ENCODE measurements around the gene DUSP28. TPM values are rescaled to one million over a fixed set of nuclear protein-coding genes. Genes with fewer than 3 reads are reported as not detected.
A peak's percentile ranks its signal among the peaks of the same experiment; 100 is the strongest.

DUSP28 gene
- total and polyA plus RNA-seq, 2 of the 13 experiments (the other 11 are each of a cell fraction or from before 2014, with no cell fraction given), result 5.2 to 8.6 TPM

DNA sequence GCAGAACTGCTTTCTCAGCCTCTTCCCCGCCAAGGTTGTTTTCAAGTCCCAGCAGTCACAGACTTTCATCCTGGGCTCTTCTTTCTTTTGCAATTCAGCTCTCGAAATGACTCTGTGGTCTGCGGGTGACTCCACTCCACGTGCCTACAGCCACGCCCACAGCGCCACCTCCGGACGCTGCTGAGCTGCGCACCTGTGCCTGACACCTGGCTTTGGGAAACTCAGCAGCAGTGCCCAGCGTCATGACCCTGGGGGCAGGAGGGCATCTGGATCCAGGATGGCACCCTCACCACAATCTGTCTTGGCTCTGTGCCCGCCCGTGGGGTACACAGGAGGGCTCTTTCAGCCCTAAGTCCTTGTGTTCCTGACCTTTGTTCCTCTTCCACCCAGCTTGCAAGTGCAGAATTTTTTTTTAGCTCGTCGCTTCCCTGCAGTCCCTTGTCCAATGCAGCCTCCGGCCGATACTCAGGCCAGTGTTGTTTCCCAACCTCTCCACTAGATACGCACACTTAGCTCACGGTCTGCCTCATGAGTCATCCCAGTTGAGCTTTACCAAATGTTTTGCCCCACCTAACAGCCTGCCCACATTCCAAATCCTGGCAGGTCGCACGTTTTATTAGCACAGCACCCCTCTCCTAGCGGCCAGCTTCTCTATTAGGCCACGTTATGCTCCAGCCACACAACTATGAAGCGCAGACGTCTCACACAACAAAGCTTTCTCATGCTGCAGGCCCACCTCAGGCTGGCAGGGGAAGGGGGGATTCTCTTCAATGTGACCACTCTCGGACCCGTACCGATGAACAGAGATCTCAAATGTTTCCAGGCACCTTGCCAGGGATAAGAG lies 19.8 kb downstream of the DUSP28 start (continued):
- TF ChIP-seq, protein P1, sequence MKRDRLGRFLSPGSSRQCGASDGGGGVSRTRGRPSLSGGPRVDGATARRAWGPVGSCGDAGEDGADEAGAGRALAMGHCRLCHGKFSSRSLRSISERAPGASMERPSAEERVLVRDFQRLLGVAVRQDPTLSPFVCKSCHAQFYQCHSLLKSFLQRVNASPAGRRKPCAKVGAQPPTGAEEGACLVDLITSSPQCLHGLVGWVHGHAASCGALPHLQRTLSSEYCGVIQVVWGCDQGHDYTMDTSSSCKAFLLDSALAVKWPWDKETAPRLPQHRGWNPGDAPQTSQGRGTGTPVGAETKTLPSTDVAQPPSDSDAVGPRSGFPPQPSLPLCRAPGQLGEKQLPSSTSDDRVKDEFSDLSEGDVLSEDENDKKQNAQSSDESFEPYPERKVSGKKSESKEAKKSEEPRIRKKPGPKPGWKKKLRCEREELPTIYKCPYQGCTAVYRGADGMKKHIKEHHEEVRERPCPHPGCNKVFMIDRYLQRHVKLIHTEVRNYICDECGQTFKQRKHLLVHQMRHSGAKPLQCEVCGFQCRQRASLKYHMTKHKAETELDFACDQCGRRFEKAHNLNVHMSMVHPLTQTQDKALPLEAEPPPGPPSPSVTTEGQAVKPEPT (CRISPR knock-in tag; IDR thresholded peaks at IDR 0.05; ENCODE audit: low read depth), result no peak
- TF ChIP-seq, protein P2, sequence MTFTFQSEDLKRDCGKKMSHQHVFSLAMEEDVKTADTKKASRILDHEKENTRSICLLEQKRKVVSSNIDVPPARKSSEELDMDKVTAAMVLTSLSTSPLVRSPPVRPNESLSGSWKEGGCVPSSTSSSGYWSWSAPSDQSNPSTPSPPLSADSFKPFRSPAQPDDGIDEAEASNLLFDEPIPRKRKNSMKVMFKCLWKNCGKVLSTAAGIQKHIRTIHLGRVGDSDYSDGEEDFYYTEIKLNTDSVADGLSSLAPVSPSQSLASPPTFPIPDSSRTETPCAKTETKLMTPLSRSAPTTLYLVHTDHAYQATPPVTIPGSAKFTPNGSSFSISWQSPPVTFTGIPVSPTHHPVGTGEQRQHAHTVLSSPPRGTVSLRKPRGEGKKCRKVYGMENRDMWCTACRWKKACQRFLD (CRISPR knock-in tag; IDR thresholded peaks at IDR 0.05; ENCODE audit: borderline replicate concordance), result no peak
- TF ChIP-seq SIX1 (CRISPR knock-in tag; IDR thresholded peaks at IDR 0.05; ENCODE audit: borderline replicate concordance), result 0 out of 2 replicates have a peak, but pooled peaks have one; percentile 9
- 0 out of 2 replicates have a peak, but pooled peaks have one; percentile 44 for TF ChIP-seq ZNF335 (CRISPR knock-in tag; IDR thresholded peaks at IDR 0.05)
- peak; percentile 14; the same call in 1 of the 2 replicates for TF ChIP-seq ETV5 (CRISPR knock-in tag; IDR thresholded peaks at IDR 0.05; ENCODE audit: borderline replicate concordance)
- TF ChIP-seq ZNF414 (CRISPR knock-in tag; IDR thresholded peaks at IDR 0.05), result no peak
- TF ChIP-seq ZNF292 (CRISPR knock-in tag; IDR thresholded peaks at IDR 0.05; ENCODE audit: borderline replicate concordance, low read depth), result peak; percentile 41; the same call in 1 of the 2 replicates
- TF ChIP-seq HNRNPL (IDR thresholded peaks at IDR 0.05; ENCODE audit: low read depth, low read length), result peak; percentile 100
- no peak for TF ChIP-seq FOXA1 (IDR thresholded peaks at IDR 0.05)
- TF ChIP-seq FOXA1 (CRISPR knock-in tag; IDR thresholded peaks at IDR 0.05), result 0 out of 2 replicates have a peak, but pooled peaks have one; percentile 53
- peak; percentile 72 for TF ChIP-seq DMAP1 (CRISPR knock-in tag; IDR thresholded peaks at IDR 0.05)
- TF ChIP-seq, protein P3, sequence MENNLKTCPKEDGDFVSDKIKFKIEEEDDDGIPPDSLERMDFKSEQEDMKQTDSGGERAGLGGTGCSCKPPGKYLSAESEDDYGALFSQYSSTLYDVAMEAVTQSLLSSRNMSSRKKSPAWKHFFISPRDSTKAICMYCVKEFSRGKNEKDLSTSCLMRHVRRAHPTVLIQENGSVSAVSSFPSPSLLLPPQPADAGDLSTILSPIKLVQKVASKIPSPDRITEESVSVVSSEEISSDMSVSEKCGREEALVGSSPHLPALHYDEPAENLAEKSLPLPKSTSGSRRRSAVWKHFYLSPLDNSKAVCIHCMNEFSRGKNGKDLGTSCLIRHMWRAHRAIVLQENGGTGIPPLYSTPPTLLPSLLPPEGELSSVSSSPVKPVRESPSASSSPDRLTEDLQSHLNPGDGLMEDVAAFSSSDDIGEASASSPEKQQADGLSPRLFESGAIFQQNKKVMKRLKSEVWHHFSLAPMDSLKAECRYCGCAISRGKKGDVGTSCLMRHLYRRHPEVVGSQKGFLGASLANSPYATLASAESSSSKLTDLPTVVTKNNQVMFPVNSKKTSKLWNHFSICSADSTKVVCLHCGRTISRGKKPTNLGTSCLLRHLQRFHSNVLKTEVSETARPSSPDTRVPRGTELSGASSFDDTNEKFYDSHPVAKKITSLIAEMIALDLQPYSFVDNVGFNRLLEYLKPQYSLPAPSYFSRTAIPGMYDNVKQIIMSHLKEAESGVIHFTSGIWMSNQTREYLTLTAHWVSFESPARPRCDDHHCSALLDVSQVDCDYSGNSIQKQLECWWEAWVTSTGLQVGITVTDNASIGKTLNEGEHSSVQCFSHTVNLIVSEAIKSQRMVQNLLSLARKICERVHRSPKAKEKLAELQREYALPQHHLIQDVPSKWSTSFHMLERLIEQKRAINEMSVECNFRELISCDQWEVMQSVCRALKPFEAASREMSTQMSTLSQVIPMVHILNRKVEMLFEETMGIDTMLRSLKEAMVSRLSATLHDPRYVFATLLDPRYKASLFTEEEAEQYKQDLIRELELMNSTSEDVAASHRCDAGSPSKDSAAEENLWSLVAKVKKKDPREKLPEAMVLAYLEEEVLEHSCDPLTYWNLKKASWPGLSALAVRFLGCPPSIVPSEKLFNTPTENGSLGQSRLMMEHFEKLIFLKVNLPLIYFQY (CRISPR knock-in tag; IDR thresholded peaks at IDR 0.05; ENCODE audit: borderline replicate concordance), result peak; percentile 69; the same call in 1 of the 2 replicates
- peak; percentile 19 for TF ChIP-seq PHF5A (CRISPR knock-in tag; IDR thresholded peaks at IDR 0.05; ENCODE audit: low read depth, unreplicated experiment)
- TF ChIP-seq ZNF34 (CRISPR knock-in tag; IDR thresholded peaks at IDR 0.05; ENCODE audit: borderline replicate concordance), result no peak
- TF ChIP-seq, protein P4, sequence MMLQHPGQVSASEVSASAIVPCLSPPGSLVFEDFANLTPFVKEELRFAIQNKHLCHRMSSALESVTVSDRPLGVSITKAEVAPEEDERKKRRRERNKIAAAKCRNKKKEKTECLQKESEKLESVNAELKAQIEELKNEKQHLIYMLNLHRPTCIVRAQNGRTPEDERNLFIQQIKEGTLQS (CRISPR knock-in tag; IDR thresholded peaks at IDR 0.05), result peak; percentile 76; the same call in 1 of the 2 replicates
- TF ChIP-seq MTF2 (CRISPR knock-in tag; IDR thresholded peaks at IDR 0.05; ENCODE audit: borderline replicate concordance), result peak; percentile 36; the same call in 1 of the 2 replicates
- no peak for TF ChIP-seq IKZF1 (IDR thresholded peaks at IDR 0.05)
- TF ChIP-seq, protein P5, sequence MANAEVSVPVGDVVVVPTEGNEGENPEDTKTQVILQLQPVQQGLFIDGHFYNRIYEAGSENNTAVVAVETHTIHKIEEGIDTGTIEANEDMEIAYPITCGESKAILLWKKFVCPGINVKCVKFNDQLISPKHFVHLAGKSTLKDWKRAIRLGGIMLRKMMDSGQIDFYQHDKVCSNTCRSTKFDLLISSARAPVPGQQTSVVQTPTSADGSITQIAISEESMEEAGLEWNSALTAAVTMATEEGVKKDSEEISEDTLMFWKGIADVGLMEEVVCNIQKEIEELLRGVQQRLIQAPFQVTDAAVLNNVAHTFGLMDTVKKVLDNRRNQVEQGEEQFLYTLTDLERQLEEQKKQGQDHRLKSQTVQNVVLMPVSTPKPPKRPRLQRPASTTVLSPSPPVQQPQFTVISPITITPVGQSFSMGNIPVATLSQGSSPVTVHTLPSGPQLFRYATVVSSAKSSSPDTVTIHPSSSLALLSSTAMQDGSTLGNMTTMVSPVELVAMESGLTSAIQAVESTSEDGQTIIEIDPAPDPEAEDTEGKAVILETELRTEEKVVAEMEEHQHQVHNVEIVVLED (CRISPR knock-in tag; IDR thresholded peaks at IDR 0.05; ENCODE audit: borderline replicate concordance), result peak; percentile 50; the same call in 1 of the 2 replicates
- TF ChIP-seq ZNF850 (CRISPR knock-in tag; conservative IDR thresholded peaks at IDR 0.05), result peak; percentile 23; the same call in 1 of the 2 replicates
